HEK293 (cell line): Measurements from ENCODE around the gene DEFB113.

Experiments used
- HOXA7 ChIP-seq: sonication (generic); formaldehyde crosslinking; IDR thresholded peaks from 2 replicates; pipeline ENCODE4 v1.8.1; 2022; ENCODE audit warnings: missing genetic modification reagents, borderline replicate concordance
- SP2 ChIP-seq: fragments of 450-650 bp; formaldehyde crosslinking; IDR thresholded peaks from 2 replicates; pipeline ENCODE4 v1.5.1; 2016; ENCODE audit warnings: missing biosample characterization, missing genetic modification characterization
- YY1 ChIP-seq: fragments of 450-650 bp; formaldehyde crosslinking; IDR thresholded peaks from 2 replicates; pipeline ENCODE4 v1.5.1; 2018; ENCODE audit warnings: missing biosample characterization, missing genetic modification characterization
- ZFP3 ChIP-seq: fragments of 450-650 bp; formaldehyde crosslinking; IDR thresholded peaks from 2 replicates; pipeline ENCODE4 v1.5.1; 2016; ENCODE audit warnings: low read depth, missing biosample characterization, missing genetic modification characterization
- ZNF140 ChIP-seq: fragments of 450-650 bp; formaldehyde crosslinking; IDR thresholded peaks from 2 replicates; pipeline ENCODE4 v1.5.1; 2016; ENCODE audit warnings: missing biosample characterization, missing genetic modification characterization
- ZNF274 ChIP-seq, 2 experiments: fragments of 200-500 bp in 1 of 2; fragments of 450-650 bp in 1 of 2; sonication (Bioruptor generic) in 1 of 2; formaldehyde crosslinking in 1 of 2; IDR thresholded peaks; 2 replicates each; pipeline versions ENCODE4 v1.5.1 to v1.6.1; 2014 to 2016; ENCODE audit warnings: borderline replicate concordance in 1 of 2, inconsistent platforms in 1 of 2, low read length in 1 of 2, missing biosample characterization in 1 of 2, missing genetic modification characterization in 1 of 2
- ZNF366 ChIP-seq: fragments of 450-650 bp; formaldehyde crosslinking; conservative IDR thresholded peaks from 2 replicates; pipeline ENCODE4 v1.5.1; 2016; ENCODE audit warnings: missing biosample characterization, missing genetic modification characterization
- ZNF423 ChIP-seq: fragments of 450-650 bp; formaldehyde crosslinking; IDR thresholded peaks from 2 replicates; pipeline ENCODE4 v1.5.1; 2016; ENCODE audit warnings: missing biosample characterization, missing genetic modification characterization
- ZNF561 ChIP-seq: fragments of 450-650 bp; IDR thresholded peaks from 2 replicates; pipeline ENCODE4 v1.5.1; 2018; ENCODE audit warnings: missing biosample characterization, missing genetic modification characterization, borderline replicate concordance
- ZNF660 ChIP-seq: fragments of 450-650 bp; IDR thresholded peaks from 2 replicates; pipeline ENCODE4 v1.5.1; 2018; ENCODE audit warnings: missing biosample characterization, mild to moderate bottlenecking, missing genetic modification characterization
- ZNF776 ChIP-seq: fragments of 450-650 bp; formaldehyde crosslinking; IDR thresholded peaks from 2 replicates; pipeline ENCODE4 v1.5.0; 2017; ENCODE audit warnings: missing biosample characterization, missing genetic modification characterization, borderline replicate concordance
- TF ChIP-seq, protein P1 (sequence below): fragments of 450-650 bp; formaldehyde crosslinking; IDR thresholded peaks from 2 replicates; pipeline ENCODE4 v1.5.1; 2016; ENCODE audit warnings: missing biosample characterization, missing genetic modification characterization
- TF ChIP-seq, protein P2 (sequence below): fragments of 450-650 bp; formaldehyde crosslinking; IDR thresholded peaks from 2 replicates; pipeline ENCODE4 v1.5.1; 2017; ENCODE audit warnings: missing biosample characterization, missing genetic modification characterization

GRCh38 chr6:49919935-49920644, 49.3 kb downstream of the DEFB113 start:
- TF ChIP-seq ZNF561 (no peak), ZNF366 (no peak), ZNF274 (IDR thresholded peaks at IDR 0.05; ENCODE audit: low read length) (no peak), ZNF274 (tag by site-specific recombination; IDR thresholded peaks at IDR 0.05; ENCODE audit: borderline replicate concordance) (no peak), ZNF423 (tag by site-specific recombination) (no peak), YY1 (tag by site-specific recombination) (no peak), ZFP3 (tag by site-specific recombination) (no peak), ZNF660 (tag by site-specific recombination) (no peak), ZNF140 (tag by site-specific recombination) (no peak), SP2 (tag by site-specific recombination) (no peak), HOXA7 (CRISPR knock-in tag) (no peak), ZNF776 (tag by site-specific recombination) (no peak)
- TF ChIP-seq, protein P1, sequence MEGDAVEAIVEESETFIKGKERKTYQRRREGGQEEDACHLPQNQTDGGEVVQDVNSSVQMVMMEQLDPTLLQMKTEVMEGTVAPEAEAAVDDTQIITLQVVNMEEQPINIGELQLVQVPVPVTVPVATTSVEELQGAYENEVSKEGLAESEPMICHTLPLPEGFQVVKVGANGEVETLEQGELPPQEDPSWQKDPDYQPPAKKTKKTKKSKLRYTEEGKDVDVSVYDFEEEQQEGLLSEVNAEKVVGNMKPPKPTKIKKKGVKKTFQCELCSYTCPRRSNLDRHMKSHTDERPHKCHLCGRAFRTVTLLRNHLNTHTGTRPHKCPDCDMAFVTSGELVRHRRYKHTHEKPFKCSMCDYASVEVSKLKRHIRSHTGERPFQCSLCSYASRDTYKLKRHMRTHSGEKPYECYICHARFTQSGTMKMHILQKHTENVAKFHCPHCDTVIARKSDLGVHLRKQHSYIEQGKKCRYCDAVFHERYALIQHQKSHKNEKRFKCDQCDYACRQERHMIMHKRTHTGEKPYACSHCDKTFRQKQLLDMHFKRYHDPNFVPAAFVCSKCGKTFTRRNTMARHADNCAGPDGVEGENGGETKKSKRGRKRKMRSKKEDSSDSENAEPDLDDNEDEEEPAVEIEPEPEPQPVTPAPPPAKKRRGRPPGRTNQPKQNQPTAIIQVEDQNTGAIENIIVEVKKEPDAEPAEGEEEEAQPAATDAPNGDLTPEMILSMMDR = no peak
- TF ChIP-seq, protein P2, sequence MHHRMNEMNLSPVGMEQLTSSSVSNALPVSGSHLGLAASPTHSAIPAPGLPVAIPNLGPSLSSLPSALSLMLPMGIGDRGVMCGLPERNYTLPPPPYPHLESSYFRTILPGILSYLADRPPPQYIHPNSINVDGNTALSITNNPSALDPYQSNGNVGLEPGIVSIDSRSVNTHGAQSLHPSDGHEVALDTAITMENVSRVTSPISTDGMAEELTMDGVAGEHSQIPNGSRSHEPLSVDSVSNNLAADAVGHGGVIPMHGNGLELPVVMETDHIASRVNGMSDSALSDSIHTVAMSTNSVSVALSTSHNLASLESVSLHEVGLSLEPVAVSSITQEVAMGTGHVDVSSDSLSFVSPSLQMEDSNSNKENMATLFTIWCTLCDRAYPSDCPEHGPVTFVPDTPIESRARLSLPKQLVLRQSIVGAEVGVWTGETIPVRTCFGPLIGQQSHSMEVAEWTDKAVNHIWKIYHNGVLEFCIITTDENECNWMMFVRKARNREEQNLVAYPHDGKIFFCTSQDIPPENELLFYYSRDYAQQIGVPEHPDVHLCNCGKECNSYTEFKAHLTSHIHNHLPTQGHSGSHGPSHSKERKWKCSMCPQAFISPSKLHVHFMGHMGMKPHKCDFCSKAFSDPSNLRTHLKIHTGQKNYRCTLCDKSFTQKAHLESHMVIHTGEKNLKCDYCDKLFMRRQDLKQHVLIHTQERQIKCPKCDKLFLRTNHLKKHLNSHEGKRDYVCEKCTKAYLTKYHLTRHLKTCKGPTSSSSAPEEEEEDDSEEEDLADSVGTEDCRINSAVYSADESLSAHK = no peak
